Measurements from ENCODE around the gene POLR3E. TPM values are rescaled to one million over a fixed set of nuclear protein-coding genes. Genes with fewer than 3 reads are reported as not detected.

POLR3E gene
- total and polyA plus RNA-seq, 11 donors, result 15.2 to 72.6 (median 31.3) TPM

GRCh38 chr16:22291020-22291419 is 6.2 kb upstream of the POLR3E start:
- Histone ChIP-seq H3K36me3 (peaks cover 0 to 6% (median 0%) of the 10 kb centered on the region in 9 donors), H3K9me3 (no peaks in the 10 kb centered on the region), H3K4me1 (peaks cover 0 to 2% (median 0%) of the 10 kb centered on the region in 12 donors), H3K27ac (no peak overlapping the region), H3K4me3 (no peak overlapping the region), H3K27me3 (no peaks in the 10 kb centered on the region)
- WGBS, 4 donors, result 95 to 98% (median 97%) methylated on average over 5 of the region's 5 CpGs
- TF ChIP-seq POLR2A (IDR thresholded peaks at IDR 0.05) (no peak), CTCF (IDR thresholded peaks at IDR 0.05) (no peak)
- ATAC-seq, result no peak
- no peak for DNase-seq
- intact Hi-C loops (cut with DNase I), result loop anchor here in 8 of 10 donors (5.0 to 10.0 kb wide), 7 partner anchors 46 to 336 kb away; partner anchors contain the start of genes MOSMO (in 4 of the 8), PDZD9 (in 4 of the 8), UQCRC2 (in 2 of the 8) and VWA3A (in 2 of the 8)

- no peaks in the 10 kb centered on the region for H3K9me3 ChIP-seq
- no peaks in the 10 kb centered on the region for H3K36me3 ChIP-seq
- H3K4me3 ChIP-seq, result no peak overlapping the region
- no peak overlapping the region for H3K27ac ChIP-seq
- WGBS, 4 donors, result 75 to 87% (median 79%) methylated on average over 4 of the region's 4 CpGs
- H3K27me3 ChIP-seq, result no peaks in the 10 kb centered on the region
- H3K4me1 ChIP-seq, result peaks cover 0 to 9% (median 1%) of the 10 kb centered on the region in 12 donors
- no peak for DNase-seq
- intact Hi-C loops (cut with DNase I), result loop anchor here in 8 of 10 donors (5.0 to 10.0 kb wide), 7 partner anchors 47 to 337 kb away; partner anchors contain the start of genes MOSMO (in 4 of the 8), PDZD9 (in 4 of the 8), UQCRC2 (in 2 of the 8) and VWA3A (in 2 of the 8)
- ATAC-seq, result no peak
- no peak for TF ChIP-seq CTCF (IDR thresholded peaks at IDR 0.05)
- TF ChIP-seq POLR2A (IDR thresholded peaks at IDR 0.05), result no peak
Observed at GRCh38 chr16:22291860-22292318, 5.3 kb upstream of the POLR3E start.

GRCh38 chr16:22292320-22292719 is 4.9 kb upstream of the POLR3E start:
- no peaks in the 10 kb centered on the region for H3K36me3 ChIP-seq
- TF ChIP-seq CTCF (IDR thresholded peaks at IDR 0.05) (no peak), POLR2A (IDR thresholded peaks at IDR 0.05) (no peak)
- H3K27ac ChIP-seq, result no peak overlapping the region
- H3K4me3 ChIP-seq, result no peak overlapping the region
- DNase-seq, result no peak
- intact Hi-C loops (cut with DNase I), result loop anchor here in 8 of 10 donors (5.0 to 10.0 kb wide), 7 partner anchors 48 to 338 kb away; partner anchors contain the start of genes MOSMO (in 4 of the 8), PDZD9 (in 4 of the 8), UQCRC2 (in 2 of the 8) and VWA3A (in 2 of the 8)
- ATAC-seq, result no peak
- no peaks in the 10 kb centered on the region for H3K9me3 ChIP-seq
- H3K27me3 ChIP-seq, result no peaks in the 10 kb centered on the region
- H3K4me1 ChIP-seq, result peaks cover 0 to 9% (median 1%) of the 10 kb centered on the region in 12 donors

- Histone ChIP-seq H3K36me3 (no peaks in the 10 kb centered on the region), H3K27ac (no peak overlapping the region), H3K4me3 (no peak overlapping the region), H3K4me1 (peaks cover 0 to 13% (median 3%) of the 10 kb centered on the region in 12 donors), H3K9me3 (no peaks in the 10 kb centered on the region), H3K27me3 (no peaks in the 10 kb centered on the region)
- no peak for TF ChIP-seq POLR2A (IDR thresholded peaks at IDR 0.05)
- TF ChIP-seq CTCF (IDR thresholded peaks at IDR 0.05), result no peak
- WGBS, 4 donors, result 89 to 92% (median 92%) methylated on average over 11 of the region's 11 CpGs
- DNase-seq, result no peak
- intact Hi-C loops (cut with DNase I), result loop anchor here in 8 of 10 donors (5.0 to 10.0 kb wide), 7 partner anchors 49 to 339 kb away; partner anchors contain the start of genes MOSMO (in 4 of the 8), PDZD9 (in 4 of the 8), UQCRC2 (in 2 of the 8) and VWA3A (in 2 of the 8)
- no peak for ATAC-seq
Observed at GRCh38 chr16:22293137-22294106, 3.8 kb upstream of the POLR3E start.
